ENCODE data around the gene OR1K1.
"Not testable (repeated sequence)": the region's sequence is repeated elsewhere in the genome, so short reads cannot be mapped to it uniquely, and the experiment has no call there.

OR1K1 gene

DNA sequence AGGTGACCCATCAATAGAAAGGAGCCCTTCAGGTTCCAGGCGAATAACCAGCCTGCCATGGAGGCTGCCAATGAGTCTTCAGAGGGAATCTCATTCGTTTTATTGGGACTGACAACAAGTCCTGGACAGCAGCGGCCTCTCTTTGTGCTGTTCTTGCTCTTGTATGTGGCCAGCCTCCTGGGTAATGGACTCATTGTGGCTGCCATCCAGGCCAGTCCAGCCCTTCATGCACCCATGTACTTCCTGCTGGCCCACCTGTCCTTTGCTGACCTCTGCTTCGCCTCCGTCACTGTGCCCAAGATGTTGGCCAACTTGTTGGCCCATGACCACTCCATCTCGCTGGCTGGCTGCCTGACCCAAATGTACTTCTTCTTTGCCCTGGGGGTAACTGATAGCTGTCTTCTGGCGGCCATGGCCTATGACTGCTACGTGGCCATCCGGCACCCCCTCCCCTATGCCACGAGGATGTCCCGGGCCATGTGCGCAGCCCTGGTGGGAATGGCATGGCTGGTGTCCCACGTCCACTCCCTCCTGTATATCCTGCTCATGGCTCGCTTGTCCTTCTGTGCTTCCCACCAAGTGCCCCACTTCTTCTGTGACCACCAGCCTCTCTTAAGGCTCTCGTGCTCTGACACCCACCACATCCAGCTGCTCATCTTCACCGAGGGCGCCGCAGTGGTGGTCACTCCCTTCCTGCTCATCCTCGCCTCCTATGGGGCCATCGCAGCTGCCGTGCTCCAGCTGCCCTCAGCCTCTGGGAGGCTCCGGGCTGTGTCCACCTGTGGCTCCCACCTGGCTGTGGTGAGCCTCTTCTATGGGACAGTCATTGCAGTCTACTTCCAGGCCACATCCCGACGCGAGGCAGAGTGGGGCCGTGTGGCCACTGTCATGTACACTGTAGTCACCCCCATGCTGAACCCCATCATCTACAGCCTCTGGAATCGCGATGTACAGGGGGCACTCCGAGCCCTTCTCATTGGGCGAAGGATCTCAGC is at the start of gene OR1K1:
OR1K1 (plus strand) TSS at position 58 of the 995 bp plus-strand sequence; CDS start at position 58, 0 bp downstream.
- DNase-seq (ENCODE audit: low read depth in 2 of 2, low spot score in 1 of 2) = no peak

DNA sequence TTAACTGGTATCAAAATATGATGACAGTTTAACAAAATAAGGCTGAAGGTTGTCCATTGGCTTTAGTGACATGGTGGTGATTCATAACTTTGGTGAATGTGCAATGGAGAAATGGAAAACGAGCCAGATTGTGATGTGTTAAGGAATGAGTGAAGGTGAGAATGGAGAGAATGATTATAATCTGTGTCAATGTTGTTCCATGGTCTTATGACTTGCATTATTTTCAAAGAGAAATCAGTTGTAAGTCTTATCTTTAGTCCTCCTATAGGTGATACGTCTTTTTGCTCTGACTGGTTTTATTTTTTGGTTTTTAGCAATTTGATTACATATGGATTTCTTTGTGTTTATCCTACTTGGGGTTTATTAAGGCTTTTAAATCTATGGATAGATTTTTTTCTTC is 45.1 kb upstream of the OR1K1 start:
- no peak for DNase-seq (ENCODE audit: low read depth in 2 of 2, low spot score in 1 of 2)

DNA sequence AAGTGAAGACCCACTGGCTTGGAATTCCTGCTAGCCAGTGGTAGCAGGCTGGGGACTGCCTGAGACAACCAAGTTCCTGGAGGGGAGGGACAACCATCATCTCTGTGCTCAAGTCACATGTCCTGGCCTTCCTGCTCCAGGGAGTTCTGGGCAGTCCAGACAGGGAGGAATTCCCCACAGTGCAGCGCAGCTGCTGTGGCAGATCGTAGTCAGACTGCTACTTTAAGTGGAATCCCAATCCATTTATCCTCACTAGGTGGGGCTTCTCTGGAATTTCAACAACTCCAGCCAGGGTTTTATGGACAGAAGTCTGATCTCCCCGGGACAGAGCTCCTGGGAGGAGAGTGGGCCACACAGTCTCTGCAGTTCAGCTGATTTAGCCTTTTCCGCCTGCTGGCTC is 32.1 kb upstream of the OR1K1 start:
- no peak for DNase-seq (ENCODE audit: low read depth in 2 of 2, low spot score in 1 of 2)

DNA sequence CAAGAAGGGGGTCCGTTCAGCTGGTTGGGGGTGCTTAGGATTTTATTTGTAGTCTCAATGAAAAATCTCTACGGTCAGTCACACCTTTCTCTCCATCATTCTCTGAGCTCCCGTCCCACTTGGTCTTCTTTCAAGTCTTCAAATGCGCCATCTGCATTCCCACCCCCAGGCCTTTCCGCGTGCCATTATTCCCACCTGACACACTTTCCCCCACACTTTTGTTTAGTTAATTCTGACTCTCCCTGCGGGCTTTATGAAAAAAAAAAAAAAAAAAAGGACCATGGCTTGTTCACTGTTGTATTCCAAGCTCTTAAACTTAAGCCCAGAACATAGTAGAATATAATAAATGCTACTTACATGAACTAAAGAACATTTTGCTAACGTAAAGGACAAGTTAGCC is 22.9 kb upstream of the OR1K1 start:
- DNase-seq (ENCODE audit: low read depth in 2 of 2, low spot score in 1 of 2) = no peak

DNA sequence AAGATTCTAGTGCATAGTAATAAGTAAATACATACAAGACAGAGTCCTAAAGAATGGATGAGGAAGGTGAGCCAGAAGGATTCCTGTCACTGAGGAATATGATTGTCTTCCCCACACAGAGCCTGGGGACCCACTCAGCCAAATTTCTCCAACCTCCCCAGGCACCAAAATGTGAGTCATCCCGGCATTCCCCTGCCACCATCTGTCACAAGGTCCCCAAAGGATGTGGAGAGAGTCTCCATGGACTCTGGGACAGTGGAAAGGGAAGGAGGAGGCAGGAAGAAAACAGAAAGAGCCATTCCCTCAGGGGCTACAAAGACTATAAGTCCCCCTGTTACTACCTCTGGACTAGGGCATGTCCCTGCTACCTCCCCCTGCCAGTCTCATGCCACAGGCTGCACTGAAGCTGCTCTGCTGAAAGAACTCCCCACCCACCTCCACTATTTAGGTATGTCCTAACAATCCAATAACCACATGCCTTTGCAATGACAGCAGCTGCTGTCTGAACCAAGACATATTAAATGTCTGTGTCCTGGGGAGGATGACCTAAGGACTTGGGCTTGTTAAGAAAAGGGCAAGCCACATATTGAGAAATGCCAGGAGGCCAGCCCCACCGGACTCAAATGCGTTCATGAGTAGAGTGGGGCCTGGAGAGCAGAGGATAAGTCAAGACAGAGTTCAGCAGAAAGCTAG is 21.8 kb upstream of the OR1K1 start:
- DNase-seq (ENCODE audit: low read depth in 2 of 2, low spot score in 1 of 2) = no peak

- DNase-seq (ENCODE audit: low read depth in 2 of 2, low spot score in 1 of 2) = no peak
These were observed 20.7 kb upstream of the OR1K1 start for GRCh38 chr9:122779181-122779580.

- no peak for DNase-seq (ENCODE audit: low read depth in 2 of 2, low spot score in 1 of 2)
These were observed 19.9 kb upstream of the OR1K1 start for GRCh38 chr9:122780026-122780425.

DNA sequence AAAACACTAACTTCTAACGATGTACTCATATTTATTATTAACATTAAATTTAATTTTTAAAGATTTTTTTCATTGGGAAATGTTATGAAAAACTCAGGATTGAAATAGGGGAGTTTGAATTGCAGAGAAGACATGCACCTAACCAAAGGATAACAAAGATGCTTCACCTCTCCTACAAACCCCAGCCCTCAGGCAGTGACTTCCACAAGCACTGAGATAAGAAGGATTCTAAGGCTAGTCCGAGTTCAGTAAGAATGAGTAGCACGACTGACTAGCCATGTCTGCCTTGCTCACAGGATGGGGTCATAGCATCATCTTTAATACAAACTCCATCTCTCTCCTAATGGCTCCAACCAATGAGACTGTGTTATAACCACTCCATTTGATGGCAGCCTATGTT is 18.3 kb upstream of the OR1K1 start:
- DNase-seq (ENCODE audit: low read depth in 2 of 2, low spot score in 1 of 2) = no peak

GRCh38 chr9:122785269-122785668 is 14.7 kb upstream of the OR1K1 start:
- DNase-seq (ENCODE audit: low read depth in 2 of 2, low spot score in 1 of 2) = no peak

- no peak for DNase-seq (ENCODE audit: low read depth in 2 of 2, low spot score in 1 of 2)
These were observed 13.6 kb upstream of the OR1K1 start for GRCh38 chr9:122786338-122786737.

- no peak for DNase-seq (ENCODE audit: low read depth in 2 of 2, low spot score in 1 of 2)
These were observed 11.1 kb upstream of the OR1K1 start, which contains the start of gene OR5C1 for GRCh38 chr9:122788831-122789230. Gene OR5C1 (plus strand): TSS chr9:122788933. CDS start chr9:122788933, 0 bp downstream.

- no peak for DNase-seq (ENCODE audit: low read depth in 2 of 2, low spot score in 1 of 2)
These were observed 10.5 kb upstream of the OR1K1 start for GRCh38 chr9:122789256-122790046.

- no peak for DNase-seq (ENCODE audit: low read depth in 2 of 2, low spot score in 1 of 2)
These were observed 7.9 kb upstream of the OR1K1 start for GRCh38 chr9:122791872-122792669.

GRCh38 chr9:122797316-122798063 is 2.4 kb upstream of the OR1K1 start:
- DNase-seq (ENCODE audit: low read depth in 2 of 2, low spot score in 1 of 2) = no peak

DNA sequence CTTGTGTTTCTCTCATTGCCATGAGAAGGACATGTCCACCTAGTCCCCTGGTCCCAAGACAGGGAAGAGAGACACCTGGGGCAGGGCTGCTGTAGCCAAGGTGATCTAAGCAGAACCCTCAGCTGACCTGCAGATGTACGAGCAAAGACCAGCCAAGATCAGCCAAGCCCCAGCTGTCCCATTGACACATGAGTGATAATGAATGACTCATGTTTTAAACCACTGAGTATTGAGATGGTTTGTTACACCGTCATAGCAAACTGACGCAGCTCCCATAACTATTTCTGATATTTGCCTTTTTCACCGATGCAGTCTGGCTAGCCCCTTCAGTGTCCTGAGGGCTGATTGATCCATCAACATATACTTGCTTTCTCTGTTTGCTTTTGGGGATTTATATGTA is 6.7 kb downstream of the OR1K1 start:
- no peak for DNase-seq (ENCODE audit: low read depth in 2 of 2, low spot score in 1 of 2)

- no peak for DNase-seq (ENCODE audit: low read depth in 2 of 2, low spot score in 1 of 2)
These were observed 7.5 kb downstream of the OR1K1 start for GRCh38 chr9:122807271-122807900.

- DNase-seq (ENCODE audit: low read depth in 2 of 2, low spot score in 1 of 2) = no peak
These were observed 8.2 kb downstream of the OR1K1 start for GRCh38 chr9:122808141-122808540.

DNA sequence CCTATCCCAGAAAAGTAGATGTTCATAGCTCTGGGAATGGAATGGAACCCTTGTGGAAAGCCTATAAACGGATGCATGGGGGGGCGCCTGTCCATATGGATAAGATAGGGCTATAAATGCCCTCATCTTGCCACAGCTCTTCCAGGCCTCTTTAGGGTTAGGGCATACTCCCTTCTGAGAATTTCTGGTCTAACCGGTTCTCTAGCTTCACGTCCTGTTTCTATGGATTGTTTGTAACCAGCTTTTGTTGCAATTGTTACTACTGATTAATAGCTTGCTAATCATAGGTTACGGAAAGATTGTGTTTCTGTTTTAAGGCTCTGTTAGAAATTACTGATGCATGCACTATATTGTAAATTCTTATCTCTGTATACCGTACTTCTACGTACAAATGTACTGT is 9.3 kb downstream of the OR1K1 start:
- not testable (repeated sequence) for DNase-seq (ENCODE audit: low read depth in 2 of 2, low spot score in 1 of 2)

DNA sequence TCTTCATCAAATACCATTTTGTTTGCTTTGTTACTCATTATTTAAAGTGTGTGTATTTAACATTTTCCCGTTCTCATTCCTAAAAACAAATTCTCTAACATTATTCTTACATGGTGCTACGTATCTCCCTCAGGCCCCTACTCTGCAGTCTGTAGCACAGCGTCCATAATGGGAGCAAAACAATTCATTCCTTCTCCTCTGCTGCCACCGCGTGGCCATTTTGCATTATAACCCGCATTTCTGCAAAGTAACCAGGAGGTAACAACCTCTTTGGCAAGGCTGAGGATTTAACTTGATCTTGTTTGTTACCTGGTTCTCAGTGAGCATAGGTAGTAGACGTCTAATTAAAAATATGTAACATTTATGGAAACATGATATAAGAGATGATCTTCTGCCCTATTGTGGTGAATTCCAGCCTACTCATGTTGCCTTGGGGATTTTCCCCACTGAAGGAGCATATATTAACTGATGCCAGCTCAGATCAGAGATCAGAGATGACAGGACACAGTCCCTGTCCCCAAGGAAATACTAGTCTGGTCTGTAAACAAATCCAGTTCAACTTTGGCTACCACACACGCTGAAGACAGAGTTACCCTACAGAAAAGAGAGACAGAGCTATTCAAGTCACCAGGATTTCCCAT is 10.5 kb downstream of the OR1K1 start:
- DNase-seq (ENCODE audit: low read depth in 2 of 2, low spot score in 1 of 2) = peak; percentile 37 to 60

Data from stimulated activated CD8-positive, alpha-beta memory T cell treated with anti-CD3 and anti-CD28 coated beads, Interleukin-4, amount 100 ng/mL, for 1 hour (primary cell).